ENCODE data around the gene DOC2B.

DNA sequence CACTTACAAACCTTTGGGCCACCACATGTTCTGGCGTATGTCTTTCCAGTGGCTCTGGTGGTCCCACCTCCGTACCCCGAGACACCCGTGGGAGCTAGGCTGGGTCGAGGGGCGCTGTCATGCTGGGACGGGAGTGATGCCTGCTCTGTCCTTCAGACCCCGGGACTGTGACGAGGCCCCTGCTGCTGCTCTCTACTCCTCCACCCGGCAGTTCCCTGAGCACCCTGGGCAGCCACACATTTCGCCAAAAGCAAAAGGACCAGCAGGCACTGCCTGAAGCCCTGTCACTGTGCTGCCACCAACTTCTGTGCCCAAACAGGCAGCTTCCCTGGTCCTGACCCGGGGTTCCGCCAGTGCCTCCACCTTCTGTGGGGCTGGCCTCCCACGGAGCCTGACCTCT is 15.5 kb downstream of the DOC2B start:
- TF ChIP-seq, protein P1, sequence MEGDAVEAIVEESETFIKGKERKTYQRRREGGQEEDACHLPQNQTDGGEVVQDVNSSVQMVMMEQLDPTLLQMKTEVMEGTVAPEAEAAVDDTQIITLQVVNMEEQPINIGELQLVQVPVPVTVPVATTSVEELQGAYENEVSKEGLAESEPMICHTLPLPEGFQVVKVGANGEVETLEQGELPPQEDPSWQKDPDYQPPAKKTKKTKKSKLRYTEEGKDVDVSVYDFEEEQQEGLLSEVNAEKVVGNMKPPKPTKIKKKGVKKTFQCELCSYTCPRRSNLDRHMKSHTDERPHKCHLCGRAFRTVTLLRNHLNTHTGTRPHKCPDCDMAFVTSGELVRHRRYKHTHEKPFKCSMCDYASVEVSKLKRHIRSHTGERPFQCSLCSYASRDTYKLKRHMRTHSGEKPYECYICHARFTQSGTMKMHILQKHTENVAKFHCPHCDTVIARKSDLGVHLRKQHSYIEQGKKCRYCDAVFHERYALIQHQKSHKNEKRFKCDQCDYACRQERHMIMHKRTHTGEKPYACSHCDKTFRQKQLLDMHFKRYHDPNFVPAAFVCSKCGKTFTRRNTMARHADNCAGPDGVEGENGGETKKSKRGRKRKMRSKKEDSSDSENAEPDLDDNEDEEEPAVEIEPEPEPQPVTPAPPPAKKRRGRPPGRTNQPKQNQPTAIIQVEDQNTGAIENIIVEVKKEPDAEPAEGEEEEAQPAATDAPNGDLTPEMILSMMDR (IDR thresholded peaks at IDR 0.05), result no peak
- TF ChIP-seq POLR2A (IDR thresholded peaks at IDR 0.05) (no peak), POLR2AphosphoS5 (IDR thresholded peaks at IDR 0.05) (no peak), EP300 (IDR thresholded peaks at IDR 0.05) (no peak)

All from gastroesophageal sphincter (tissue), 3 donors.